HG03460 (cell line): ENCODE results near the gene TPO.

Source experiments
- ATAC-seq: cut with Tn5 transposase; IDR thresholded peaks from one replicate; pipeline ENCODE4 v1.9.1; 2021; ENCODE audit not compliant: unreplicated experiment

Gene TPO

DNA sequence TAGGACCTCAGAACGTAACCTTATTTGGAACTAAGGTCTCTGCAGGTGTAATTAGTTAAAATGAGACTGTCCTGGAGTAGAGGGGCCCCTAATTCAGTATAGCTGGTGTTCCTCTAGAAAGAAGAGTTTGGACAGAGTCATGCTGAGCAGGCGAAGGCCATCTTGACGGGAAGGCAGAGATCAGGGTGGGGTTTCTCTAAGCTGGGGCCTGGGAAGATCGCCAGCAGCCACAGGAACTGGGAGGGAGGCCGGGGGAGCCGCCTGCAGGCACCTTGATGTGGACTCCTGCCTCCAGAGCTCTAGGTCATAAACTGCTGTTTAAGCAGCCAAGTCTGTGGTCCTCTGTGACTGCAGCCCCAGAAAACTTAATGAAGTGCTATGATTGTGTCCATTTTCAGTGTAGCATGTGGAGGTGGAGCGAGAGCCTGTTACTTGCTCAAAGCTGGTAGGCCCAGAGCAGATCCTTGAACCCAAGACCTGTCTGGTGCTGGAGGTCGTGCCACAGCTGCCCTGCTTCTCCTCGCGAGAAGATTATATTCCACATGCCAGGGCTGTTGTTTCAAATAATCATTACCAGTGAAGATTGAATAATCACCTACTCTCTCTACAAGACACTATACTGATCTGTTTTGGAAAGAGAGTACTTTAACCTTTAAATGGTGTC is 105.7 kb downstream of the TPO start:
- ATAC-seq = no peak

DNA sequence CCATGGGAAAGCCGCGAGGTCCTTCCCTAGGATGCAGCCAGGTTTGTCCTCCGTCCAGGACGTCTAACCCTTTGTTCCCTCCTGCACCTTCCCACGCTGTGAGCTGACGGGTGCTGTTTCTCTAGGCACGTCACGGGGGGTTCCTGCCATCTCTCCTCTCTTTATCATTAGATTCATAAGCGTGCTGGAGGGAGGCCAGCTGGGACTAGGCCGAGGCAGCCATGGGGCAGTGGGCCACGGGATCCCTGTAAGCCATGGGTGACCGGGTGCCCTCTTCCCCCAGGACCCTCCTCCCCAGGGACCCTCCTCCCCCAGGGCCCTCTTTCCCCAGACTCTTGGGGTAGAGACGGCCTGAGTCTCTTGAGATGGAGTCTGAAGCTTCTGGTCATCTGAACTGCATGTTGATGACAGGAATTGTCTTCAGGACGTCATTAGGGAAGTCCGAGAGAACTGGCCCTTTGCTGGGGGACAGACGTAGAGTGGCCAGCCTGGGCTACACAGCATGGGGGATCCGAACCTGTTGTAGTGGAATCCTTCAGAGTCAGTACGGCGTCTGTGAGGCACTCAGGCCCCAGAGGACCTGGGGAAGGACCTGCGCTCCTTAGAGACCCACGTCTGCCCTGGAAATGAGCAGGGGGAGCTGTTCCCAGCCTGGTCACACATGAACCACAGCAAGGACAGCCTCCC is 108.1 kb downstream of the TPO start:
- ATAC-seq = no peak

DNA sequence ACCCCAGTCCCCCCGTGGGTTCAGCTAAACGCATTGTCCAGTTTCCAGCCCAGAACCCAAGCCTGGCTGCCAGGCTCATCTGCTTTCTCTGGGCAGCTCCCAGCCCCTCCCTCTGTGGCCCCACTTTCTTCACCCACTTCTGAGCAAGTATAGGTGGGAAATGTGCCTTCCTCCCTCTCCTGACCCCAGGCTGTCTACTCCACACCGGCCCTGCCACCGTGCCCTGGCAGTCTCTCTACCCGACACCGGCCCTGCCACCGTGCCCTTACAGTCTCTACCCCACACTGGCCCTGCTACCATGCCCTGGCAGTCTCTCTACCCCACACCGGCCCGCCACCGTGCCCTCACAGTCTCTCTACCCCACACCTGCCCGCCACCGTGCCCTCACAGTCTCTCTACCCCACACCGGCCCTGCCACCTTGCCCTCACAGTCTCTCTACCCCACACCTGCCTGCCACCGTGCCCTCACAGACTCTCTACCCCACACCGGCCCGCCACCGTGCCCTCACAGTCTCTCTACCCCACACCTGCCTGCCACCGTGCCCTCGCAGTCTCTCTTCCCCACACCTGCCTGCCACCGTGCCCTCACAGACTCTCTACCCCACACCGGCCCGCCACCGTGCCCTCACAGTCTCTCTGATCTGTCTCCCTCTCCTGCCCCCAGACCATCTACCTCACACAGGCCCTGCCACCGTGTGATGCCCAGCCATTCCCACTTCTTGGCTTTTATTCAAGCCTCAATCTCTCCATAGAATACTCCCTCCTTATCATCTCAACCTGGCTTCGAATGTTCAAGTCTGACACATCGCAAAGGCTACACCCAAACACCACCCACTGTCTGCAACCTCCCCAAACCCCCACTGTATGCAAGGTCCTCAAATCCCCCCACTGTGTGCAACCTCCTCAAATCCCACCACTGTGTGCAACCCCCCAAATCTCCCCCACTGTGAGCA is 108.9 kb downstream of the TPO start:
- ATAC-seq = no peak

DNA sequence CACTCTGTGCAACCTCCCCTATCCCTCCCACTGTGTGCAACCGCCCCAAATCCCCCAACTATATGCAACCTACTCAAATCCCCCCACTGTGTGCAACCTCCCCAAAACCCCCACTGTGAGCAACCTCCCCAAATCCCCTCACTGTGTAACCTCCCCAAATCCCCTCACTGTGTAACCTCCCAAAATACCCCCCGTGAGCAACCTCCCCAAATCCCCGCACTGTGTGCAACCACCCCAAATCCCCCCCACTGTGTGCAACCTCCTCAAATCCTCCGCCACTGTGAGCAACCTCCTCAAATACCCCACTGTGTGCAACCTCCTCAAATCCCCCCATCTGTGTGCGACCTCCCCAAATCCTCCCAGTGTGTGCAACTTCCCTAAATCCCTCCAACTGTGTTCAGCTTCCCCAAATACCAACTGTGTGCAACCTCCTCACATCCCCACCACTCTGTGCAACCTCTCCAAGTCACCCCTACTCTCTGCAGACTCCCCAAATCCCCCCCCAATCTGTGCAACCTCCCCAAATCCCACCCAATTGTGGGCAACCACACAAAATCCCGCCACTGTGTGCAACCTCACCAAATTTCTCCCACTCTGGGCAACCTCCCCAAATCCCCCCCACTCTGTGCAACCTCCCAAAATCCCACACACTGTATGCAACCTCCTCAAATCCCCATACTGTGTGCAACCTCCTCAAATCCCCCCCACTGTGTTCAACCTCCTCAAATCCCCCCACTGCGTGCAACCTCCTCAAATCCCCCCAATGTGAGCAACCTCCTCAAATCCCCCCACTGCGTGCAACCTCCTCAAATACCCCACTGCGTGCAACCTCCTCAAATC is 114.1 kb downstream of the TPO start:
- no peak for ATAC-seq

DNA sequence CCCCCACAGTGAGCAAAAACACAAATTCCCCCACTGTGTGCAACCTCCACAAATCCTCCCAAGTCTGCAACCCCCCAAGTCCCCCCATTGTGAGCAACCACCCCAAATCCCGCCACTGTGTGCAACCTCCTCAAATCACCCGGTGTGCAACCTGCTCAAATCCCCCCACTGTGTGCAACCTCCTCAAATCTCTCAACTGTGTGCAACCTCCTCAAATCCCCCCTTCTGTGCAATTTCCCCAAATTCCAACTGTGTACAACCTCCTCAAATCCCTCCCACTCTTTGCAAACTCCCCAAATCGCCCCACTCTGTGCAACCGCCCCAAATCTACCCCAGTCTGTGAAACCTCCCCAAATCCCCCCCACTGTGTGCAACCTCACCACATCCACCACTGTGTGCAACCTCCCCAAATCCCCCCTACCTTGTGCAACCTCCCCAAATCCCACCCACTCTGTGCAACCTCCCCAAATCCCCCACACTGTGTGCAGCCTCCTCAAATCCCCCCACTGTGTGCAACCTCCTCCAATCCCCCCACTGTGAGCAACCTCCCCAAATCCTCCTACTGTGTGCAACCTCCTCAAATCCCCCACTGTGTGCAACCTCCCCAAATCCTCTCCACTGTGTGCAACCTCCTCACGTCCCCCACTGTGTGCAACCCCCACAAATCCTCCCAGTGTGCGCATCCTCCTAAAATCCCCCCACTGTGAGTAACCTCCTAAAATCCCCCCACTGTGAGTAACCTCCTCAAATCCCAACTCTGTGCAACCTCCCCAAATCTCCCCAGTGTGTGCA is 115.2 kb downstream of the TPO start:
- ATAC-seq = no peak

DNA sequence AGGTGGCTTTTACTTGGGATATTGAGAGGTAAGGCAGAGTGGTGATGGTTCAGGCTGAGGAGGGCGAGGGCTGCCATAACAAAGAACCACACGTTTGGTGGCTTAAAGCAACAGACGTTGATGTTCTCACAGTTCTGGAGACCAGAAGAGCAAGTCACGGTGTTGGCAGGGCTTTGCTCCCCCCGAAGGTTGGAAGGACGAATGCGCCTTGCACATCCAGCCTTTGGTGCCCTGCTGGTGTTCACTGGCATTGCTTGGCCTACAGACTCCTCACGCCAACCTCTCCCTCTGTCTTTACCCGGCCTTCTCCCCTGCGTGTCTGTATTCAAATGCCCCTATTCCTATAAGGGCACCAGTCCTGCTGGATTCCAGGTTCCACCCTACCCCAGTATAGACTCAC is 125.4 kb downstream of the TPO start:
- no peak for ATAC-seq

DNA sequence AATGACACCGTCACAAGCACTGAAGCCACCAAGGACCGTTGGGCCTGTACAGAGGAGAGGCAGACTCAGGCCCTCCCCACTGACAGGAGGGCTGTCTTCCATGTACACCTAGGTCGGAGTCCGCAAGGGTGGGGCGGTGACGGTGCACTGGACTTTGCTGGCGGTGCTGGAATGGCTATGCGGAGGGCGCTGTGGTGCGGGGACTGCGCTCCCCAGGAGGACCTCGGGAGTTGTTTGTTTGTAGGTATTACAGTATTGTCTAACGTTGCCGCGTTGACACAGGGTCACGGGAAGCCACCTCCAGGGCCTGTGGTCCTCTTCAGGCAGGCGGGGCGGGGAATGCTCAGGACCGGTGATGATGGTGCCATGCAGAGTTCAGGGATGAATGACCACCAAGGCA is 126.2 kb downstream of the TPO start:
- ATAC-seq = no peak

DNA sequence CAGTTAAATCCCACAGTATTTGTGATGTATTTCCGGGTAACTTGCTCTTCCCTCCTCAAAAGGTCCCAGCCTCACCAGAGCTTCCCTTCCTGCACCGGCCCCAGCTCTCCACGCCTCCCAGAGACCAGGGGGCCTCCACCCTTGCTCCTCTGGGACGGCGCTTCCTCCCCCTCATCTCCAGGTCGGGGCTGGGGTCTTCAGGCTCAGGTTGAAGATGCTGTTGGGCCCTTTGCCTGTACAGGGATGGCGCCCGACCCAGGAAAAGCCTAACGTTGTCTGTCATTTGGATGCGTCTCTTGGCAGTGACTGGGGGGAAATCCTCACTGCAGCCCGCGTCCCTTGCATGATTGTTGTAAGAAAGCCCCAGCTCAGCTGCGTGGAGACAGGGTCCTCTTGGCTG is 126.7 kb downstream of the TPO start:
- ATAC-seq = no peak

DNA sequence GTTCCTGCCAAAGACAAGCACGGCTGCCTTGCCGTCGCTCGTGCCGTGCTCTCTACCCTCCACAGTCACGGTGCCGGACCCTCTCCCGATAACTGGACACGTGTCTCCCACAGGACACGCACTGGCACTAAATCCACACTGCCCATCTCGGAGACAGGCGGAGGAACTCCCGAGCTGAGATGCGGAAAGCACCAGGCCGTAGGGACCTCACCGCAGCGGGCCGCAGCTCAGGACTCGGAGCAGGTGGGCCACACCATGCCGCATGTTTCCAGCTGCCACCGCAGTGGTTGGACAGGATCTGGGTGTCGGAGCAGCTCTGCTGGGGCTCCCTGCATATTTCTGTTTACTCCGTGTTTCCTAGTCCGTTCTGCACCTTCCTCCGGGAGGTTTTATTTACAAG is 127.2 kb downstream of the TPO start:
- no peak for ATAC-seq

DNA sequence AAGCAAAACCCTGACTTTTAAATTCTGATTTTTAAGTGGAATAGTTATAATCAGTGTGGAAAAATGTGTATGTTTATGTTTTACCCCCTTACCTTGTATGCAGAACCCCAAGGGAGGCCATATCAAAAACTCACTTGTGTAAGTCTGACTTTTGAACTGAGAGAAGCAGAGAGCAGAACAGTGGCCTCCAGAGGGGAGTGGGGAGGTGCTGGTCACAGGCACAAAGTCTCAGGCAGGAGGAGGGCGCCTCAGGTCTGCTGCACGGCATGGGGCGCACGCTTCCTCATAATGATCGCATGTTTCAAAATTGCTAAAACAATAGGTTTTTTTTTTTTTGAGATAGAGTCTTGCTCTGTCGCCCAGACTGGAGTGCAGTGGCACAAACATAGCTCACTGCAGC is 127.8 kb downstream of the TPO start:
- ATAC-seq = no peak

DNA sequence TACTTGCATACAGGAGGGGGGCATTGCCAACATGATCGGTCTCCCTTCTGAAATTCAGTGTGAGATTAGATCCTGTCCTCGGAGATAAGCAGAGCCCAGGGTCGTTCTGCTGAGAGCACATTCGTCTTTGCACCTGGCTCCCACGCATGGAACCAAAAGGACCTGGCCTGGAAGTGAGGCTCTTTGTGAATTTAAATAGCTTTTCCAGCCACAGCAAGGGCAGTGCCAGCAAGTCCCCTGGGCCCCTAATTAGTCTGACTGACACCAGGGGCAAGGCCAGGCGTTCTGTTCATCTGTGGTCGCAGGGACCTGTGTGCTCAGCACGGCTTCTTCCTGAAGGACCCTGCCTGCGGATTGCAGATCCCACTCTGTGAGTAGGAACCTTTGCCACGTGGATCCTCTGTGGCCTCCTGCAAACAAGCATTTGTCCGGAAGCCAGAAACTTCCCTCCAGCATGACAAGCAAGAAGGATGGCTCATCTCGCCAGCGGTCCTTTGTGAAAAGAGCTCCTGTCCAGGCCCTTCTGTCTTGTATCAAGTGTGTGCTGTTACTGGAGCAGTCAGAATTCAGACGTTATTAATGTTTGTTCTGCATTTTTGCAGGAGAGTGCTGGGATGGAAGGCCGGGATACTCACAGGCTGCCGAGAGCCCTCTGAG is 128.7 kb downstream of the TPO start:
- no peak for ATAC-seq

DNA sequence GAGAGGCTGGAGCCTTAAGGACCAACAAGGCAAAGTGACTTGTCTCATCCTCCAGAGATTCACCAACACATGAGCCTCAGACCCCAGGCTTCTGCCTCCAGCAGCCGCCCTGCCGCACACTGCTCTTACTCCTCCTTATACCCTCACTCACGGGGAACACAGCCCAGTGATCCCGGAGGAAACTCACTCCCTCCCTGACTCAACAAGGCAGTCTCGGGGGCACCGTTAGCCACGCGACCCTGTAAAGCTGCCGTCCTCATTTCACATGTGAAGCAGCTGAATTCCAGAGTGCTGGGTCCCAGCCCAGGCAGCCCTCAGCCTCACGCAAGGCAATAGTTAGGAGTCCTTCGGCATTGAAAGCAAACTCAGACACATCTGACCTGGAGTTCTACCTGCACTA is 129.7 kb downstream of the TPO start:
- no peak for ATAC-seq

DNA sequence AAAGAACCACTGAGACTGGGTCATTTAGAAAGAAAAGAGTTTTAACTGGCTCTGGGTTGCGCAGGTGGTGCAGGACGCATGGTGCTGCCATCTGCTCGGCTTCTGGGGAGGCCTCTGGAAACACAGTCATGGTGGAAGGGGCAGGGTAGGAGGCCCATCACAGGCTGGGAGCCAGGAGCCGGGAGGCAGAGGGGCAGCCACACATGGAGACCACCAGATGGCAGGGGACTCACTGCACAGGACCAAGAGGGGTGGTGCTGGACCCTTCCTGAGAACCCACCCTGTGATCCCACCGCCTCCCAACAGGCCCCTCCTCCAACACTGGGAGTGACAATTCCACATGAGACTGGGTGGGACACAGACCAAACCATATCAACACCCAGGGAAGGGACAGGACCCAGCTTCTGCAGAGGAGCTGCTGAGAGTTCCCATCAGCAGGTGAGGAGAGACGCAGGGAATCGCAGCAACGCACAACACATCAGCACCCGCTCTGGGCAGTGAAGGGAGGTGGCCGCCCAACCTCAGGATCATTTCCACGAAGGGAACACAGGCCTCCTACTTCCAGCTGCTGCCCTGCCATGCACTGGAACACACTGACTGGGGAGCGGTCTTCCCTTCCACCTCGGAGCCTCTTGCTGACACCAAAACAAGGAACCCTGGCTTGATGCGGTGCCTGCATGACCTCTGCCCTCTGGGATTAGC is 130.7 kb downstream of the TPO start:
- no peak for ATAC-seq

DNA sequence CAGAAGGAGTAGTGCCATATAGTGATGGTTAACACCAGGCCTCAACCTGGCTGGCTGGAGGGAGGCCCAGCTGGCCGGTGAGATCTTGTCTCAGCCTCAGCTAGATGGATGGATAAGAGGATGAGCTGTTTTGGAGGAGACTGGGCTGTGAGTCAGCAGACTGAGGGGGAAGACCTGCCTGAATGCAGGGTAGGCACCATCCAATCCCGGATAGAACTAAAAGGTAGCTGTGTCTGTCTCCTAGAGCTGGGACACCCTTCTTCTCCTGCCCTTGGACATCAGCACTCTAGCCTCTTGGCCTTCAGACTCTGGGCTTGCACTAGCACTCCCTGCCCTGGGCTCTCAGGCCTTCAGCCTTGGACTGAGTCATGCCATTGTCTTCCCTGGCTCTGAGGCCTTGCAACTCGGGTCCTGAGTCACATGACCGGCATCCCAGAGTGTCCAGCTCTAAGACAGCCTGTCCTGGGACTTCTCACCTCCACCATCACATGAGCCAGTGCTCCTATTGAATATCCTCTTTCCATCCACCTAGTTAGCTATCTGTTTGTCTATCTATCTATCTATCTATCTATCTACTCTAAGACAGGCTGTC is 131.3 kb downstream of the TPO start:
- ATAC-seq = no peak

DNA sequence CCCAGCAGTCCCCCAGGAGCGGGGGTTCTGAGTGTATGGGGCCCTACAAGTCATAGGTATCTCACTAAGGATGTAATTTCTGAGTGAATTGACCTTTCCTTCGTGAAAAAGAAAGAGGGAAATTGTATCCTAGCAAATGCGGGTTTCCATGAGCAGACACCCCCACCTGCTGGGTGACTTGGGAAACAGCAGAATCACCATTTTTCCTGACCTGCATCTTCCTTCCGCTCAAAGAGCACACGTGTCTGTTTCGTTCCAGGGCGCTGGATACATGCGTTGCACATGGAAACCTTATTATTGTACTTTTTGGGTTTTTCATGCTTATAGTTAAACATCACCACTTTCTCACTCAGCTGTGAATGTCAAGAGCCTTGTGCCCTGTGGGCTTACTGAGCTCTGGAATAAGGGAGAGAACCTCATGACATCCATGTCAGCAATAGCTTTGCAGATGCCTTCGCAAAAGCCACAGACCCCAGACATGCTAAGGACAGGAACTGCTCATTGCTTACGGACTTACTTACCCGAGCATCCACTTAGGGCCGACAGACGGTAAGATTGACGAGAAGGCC is 132.8 kb downstream of the TPO start:
- no peak for ATAC-seq

DNA sequence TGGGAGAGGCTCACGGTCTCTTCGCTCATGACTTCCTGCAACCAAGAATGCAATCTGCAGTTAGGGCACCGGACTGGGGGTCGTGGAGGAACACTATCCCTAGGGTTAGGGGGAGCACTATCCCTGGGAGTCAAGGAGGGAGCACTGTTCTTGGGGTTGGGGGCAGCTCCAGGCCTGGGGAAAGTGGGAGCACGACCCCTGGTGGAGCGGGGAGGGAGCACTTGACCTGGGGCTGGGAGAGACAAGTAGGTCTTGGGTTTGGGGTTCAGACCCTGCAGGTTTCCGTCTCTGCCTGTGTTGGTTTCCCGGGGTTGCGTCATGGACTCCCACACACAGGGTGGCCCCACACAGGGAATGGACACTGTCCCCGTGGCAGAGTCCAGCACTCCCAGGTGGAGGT is 133.6 kb downstream of the TPO start:
- no peak for ATAC-seq

DNA sequence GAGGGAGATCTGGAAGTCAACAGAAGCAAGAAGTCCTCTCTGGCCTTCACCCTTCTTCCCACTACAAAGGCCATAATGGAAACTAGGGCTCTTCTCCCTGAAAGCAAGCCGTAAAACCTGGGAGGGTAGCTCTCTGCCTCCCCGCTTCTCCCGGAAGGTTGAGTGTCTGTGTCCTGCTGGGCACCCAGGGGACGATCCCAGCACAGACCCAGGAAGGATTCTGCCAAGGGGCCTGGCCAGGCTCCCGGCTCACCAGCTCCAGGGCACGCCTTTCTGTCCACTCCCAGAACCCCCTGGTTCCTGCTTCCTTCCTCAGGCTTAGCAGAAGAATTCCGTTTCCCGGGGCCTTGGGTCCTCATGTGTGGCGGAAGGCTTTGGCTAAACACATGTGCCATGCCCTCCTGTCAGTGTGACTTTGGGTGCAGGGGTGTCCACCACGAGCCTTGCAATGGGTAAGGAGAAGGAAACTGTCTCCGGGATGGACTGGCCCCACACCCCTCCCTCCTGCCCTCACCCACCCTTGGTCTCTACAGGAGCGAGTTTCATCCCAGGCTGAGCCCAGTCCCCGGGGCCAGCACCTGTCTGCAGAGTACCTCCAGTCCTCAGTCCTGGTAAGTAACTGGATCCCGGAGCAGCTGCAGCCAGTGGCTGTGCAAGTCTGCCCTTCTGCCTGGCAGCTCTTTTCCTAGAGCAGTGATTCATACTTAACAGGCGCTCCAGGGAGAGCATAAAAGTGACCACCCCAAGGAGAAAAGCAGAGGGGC is 135.8 kb downstream of the TPO start:
- no peak for ATAC-seq

DNA sequence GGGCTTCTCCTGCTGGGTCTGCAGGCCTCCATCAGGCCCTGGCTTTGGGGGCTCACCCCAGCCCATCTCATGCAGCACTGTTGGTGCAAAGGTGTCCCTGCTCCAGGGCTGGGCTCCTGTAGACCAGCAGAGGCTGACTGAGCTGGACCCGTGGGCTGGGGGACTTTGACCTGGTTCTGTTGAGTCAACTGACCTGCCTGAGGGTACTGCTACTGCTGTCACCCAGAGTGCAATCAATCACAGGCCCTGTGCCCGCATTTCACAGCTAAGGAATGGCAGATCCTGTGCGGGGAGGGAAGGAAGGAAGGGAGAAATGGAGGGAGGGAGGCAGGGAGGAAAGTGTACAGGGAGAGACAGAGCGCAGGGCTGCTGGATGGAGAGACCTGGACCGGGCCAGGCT is 136.8 kb downstream of the TPO start:
- no peak for ATAC-seq
